GM19238 (cell line): Measurements from ENCODE around the gene MYBL2.
"Not testable (repeated sequence)": the region's sequence is repeated elsewhere in the genome, so short reads cannot be mapped to it uniquely, and the experiment has no call there.

Experiments
- DNase-seq: peaks from one replicate; pipeline ENCODE4 v3.0.0; 2011; ENCODE audit warnings: low spot score; ENCODE audit not compliant: insufficient read length

The MYBL2 gene

GRCh38 chr20:43666376-43667328 lies at the start of gene MYBL2:
Gene MYBL2 (plus strand): TSS chr20:43667114. CDS start chr20:43667284, 170 bp downstream.
- DNase-seq = peak; percentile 75

- no peak for DNase-seq
Observed at GRCh38 chr20:43631598-43631997, 35.3 kb upstream of the MYBL2 start.

- no peak for DNase-seq
Observed at GRCh38 chr20:43636429-43636828, 30.5 kb upstream of the MYBL2 start.

GRCh38 chr20:43642548-43642947 lies 24.4 kb upstream of the MYBL2 start:
- DNase-seq = no peak

- DNase-seq = no peak
Observed at GRCh38 chr20:43650997-43651525, 15.9 kb upstream of the MYBL2 start.

GRCh38 chr20:43651650-43652184 lies 15.2 kb upstream of the MYBL2 start:
- DNase-seq = not testable (repeated sequence)

- no peak for DNase-seq
Observed at GRCh38 chr20:43653966-43654365, 12.9 kb upstream of the MYBL2 start.

GRCh38 chr20:43655176-43655575 lies 11.7 kb upstream of the MYBL2 start:
- not testable (repeated sequence) for DNase-seq

GRCh38 chr20:43655937-43656336 lies 11.0 kb upstream of the MYBL2 start:
- no peak for DNase-seq

- DNase-seq = no peak
Observed at GRCh38 chr20:43658069-43658722, 8.7 kb upstream of the MYBL2 start.

- no peak for DNase-seq
Observed at GRCh38 chr20:43658723-43659419, 8.0 kb upstream of the MYBL2 start.

GRCh38 chr20:43662943-43663655 lies 3.8 kb upstream of the MYBL2 start:
- DNase-seq = no peak

GRCh38 chr20:43665466-43666176 lies 1.3 kb upstream of the MYBL2 start:
- no peak for DNase-seq

- peak; percentile 50 for DNase-seq
Observed at GRCh38 chr20:43667341-43668132, 623 bp downstream of the MYBL2 start.

- no peak for DNase-seq
Observed at GRCh38 chr20:43669332-43669731, 2.4 kb downstream of the MYBL2 start.

GRCh38 chr20:43670423-43670822 lies 3.5 kb downstream of the MYBL2 start:
- no peak for DNase-seq

GRCh38 chr20:43676368-43676767 lies 9.5 kb downstream of the MYBL2 start:
- no peak for DNase-seq

- no peak for DNase-seq
Observed at GRCh38 chr20:43680981-43681380, 14.1 kb downstream of the MYBL2 start.

- no peak for DNase-seq
Observed at GRCh38 chr20:43681468-43681942, 14.6 kb downstream of the MYBL2 start.
